Activated naive CD4-positive, alpha-beta T cell treated with anti-CD3 and anti-CD28 coated beads for 36 hours (primary cell): ENCODE measurements around the gene CAMK2A. TPM values are rescaled to one million over a fixed set of nuclear protein-coding genes. Genes with fewer than 3 reads are reported as not detected.

Source experiments
- CTCF ChIA-PET: fragments of 350-600 bp; sonication (Branson Sonifier 250); formaldehyde crosslinking; loops from one replicate; lab custom pipeline; 2021; ENCODE audit warnings: antibody characterized with exemption; lab: Charles Lee
- DNase-seq: peaks from one replicate; pipeline ENCODE4 v3.0.0-alpha.2; 2020
- H3K27ac Mint-ChIP-seq: one replicate; pipeline ENCODE4 v1.8.0; 2021; ENCODE audit warnings: mild to moderate bottlenecking, mixed read lengths
- H3K27me3 Mint-ChIP-seq: one replicate; pipeline ENCODE4 v1.8.0; 2021; ENCODE audit warnings: low read depth, mixed read lengths
- H3K36me3 Mint-ChIP-seq: one replicate; pipeline ENCODE4 v1.8.0; 2021; ENCODE audit warnings: low read depth, mixed read lengths
- H3K4me1 Mint-ChIP-seq: one replicate; pipeline ENCODE4 v1.8.0; 2021; ENCODE audit warnings: low read depth, mixed read lengths
- H3K4me3 Mint-ChIP-seq: one replicate; pipeline ENCODE4 v1.8.0; 2021; ENCODE audit warnings: mild to moderate bottlenecking, moderate library complexity, mixed read lengths
- H3K9me3 Mint-ChIP-seq: one replicate; pipeline ENCODE4 v1.8.0; 2021; ENCODE audit warnings: mixed read lengths
- intact Hi-C: fragments of 100-400 bp; cut with micrococcal nuclease; formaldehyde crosslinking; loops from one replicate; pipeline ENCODE4 v1.15.1; 2023
- total RNA-seq, 2 experiments: library from RNA; stranded (reverse); gene quantifications; one replicate each; pipeline ENCODE4 v1.2.3, GENCODE V29; 2021

CAMK2A gene
- total RNA-seq, 2 experiments from 2014 or later, result not detected

- intact Hi-C loops, result no loop called here
- Mint-ChIP-seq H3K27ac (no peak overlapping the region), H3K27me3 (no peaks in the 10 kb centered on the region), H3K4me3 (no peak overlapping the region), H3K4me1 (no peaks in the 10 kb centered on the region), H3K36me3 (no peaks in the 10 kb centered on the region), H3K9me3 (no peaks in the 10 kb centered on the region)
- CTCF ChIA-PET, result interaction anchor here (1.0 kb wide), 1 partner anchor 38 kb away, joined by 3 read pairs; no protein-coding TSS in a partner anchor
- DNase-seq, result no peak
Observed at GRCh38 chr5:150176745-150177477, 112.7 kb downstream of the CAMK2A start.

GRCh38 chr5:150175536-150175935 is 114.0 kb downstream of the CAMK2A start:
- H3K4me3 Mint-ChIP-seq, result no peak overlapping the region
- CTCF ChIA-PET, result interaction anchor here (0.7 to 1.1 kb wide), 4 partner anchors 13 to 145 kb away, joined by 3 to 4 read pairs (median 4); no protein-coding TSS in a partner anchor
- H3K9me3 Mint-ChIP-seq, result no peaks in the 10 kb centered on the region
- no peaks in the 10 kb centered on the region for H3K4me1 Mint-ChIP-seq
- H3K27me3 Mint-ChIP-seq, result peaks cover 2% of the 10 kb centered on the region
- H3K36me3 Mint-ChIP-seq, result no peaks in the 10 kb centered on the region
- no peak overlapping the region for H3K27ac Mint-ChIP-seq
- no peak for DNase-seq
- intact Hi-C loops, result no loop called here

GRCh38 chr5:150175076-150175475 is 114.5 kb downstream of the CAMK2A start:
- intact Hi-C loops, result no loop called here
- H3K4me1 Mint-ChIP-seq, result no peaks in the 10 kb centered on the region
- CTCF ChIA-PET, result interaction anchor here (0.7 to 1.5 kb wide), 4 partner anchors 12 to 144 kb away, joined by 3 to 4 read pairs (median 4); no protein-coding TSS in a partner anchor
- DNase-seq, result no peak
- no peaks in the 10 kb centered on the region for H3K9me3 Mint-ChIP-seq
- no peak overlapping the region for H3K27ac Mint-ChIP-seq
- peaks cover 4% of the 10 kb centered on the region for H3K27me3 Mint-ChIP-seq
- H3K36me3 Mint-ChIP-seq, result no peaks in the 10 kb centered on the region
- H3K4me3 Mint-ChIP-seq, result no peak overlapping the region

- H3K4me3 Mint-ChIP-seq, result no peak overlapping the region
- H3K27me3 Mint-ChIP-seq, result peaks cover 6% of the 10 kb centered on the region
- H3K36me3 Mint-ChIP-seq, result no peaks in the 10 kb centered on the region
- no peaks in the 10 kb centered on the region for H3K9me3 Mint-ChIP-seq
- no peak overlapping the region for H3K27ac Mint-ChIP-seq
- DNase-seq, result no peak
- intact Hi-C loops, result no loop called here
- no peaks in the 10 kb centered on the region for H3K4me1 Mint-ChIP-seq
- CTCF ChIA-PET, result interaction anchor here (1.1 to 1.5 kb wide), 2 partner anchors 36 to 40 kb away, joined by 3 to 4 read pairs; no protein-coding TSS in a partner anchor
Observed at GRCh38 chr5:150174285-150174684, 115.3 kb downstream of the CAMK2A start.

DNA sequence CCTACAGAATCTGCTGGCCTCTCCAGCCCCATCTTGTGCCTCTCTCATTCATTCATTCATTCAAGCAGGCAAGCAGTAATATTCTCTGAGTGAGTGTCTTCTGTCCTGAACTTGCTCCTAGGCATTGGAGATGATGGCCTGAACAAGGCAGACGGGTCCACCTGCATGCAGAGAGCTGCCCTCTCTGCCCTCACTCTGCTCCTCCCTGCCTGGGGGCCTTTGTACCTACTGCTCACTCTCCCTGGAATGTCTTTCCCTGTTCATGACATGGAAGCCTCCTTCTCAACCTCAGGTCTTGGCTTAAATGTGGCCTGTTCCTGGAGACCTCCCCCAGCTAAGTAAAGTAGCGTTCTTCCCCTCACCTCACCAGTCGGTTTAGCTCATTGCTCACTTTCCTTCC is 116.4 kb downstream of the CAMK2A start:
- Mint-ChIP-seq H3K36me3 (no peaks in the 10 kb centered on the region), H3K4me3 (no peak overlapping the region), H3K27ac (no peak overlapping the region), H3K4me1 (no peaks in the 10 kb centered on the region), H3K9me3 (no peaks in the 10 kb centered on the region), H3K27me3 (peaks cover 13% of the 10 kb centered on the region)
- no peak for DNase-seq
- CTCF ChIA-PET, result interaction anchor here (1.1 kb wide), 1 partner anchor 13 kb away, joined by 3 read pairs; no protein-coding TSS in a partner anchor
- intact Hi-C loops, result no loop called here

GRCh38 chr5:150172556-150172955 is 117.0 kb downstream of the CAMK2A start:
- intact Hi-C loops, result no loop called here
- peaks cover under 1% of the 10 kb centered on the region for H3K4me1 Mint-ChIP-seq
- no peaks in the 10 kb centered on the region for H3K9me3 Mint-ChIP-seq
- H3K4me3 Mint-ChIP-seq, result no peak overlapping the region
- CTCF ChIA-PET, result interaction anchor here (1.0 to 1.1 kb wide), 2 partner anchors 12 to 46 kb away, joined by 3 read pairs; no protein-coding TSS in a partner anchor
- H3K27ac Mint-ChIP-seq, result no peak overlapping the region
- H3K36me3 Mint-ChIP-seq, result no peaks in the 10 kb centered on the region
- no peak for DNase-seq
- H3K27me3 Mint-ChIP-seq, result peaks cover 18% of the 10 kb centered on the region

GRCh38 chr5:150172145-150172544 is 117.4 kb downstream of the CAMK2A start:
- H3K27me3 Mint-ChIP-seq, result peaks cover 22% of the 10 kb centered on the region
- no peaks in the 10 kb centered on the region for H3K36me3 Mint-ChIP-seq
- no peak overlapping the region for H3K27ac Mint-ChIP-seq
- intact Hi-C loops, result no loop called here
- no peak for DNase-seq
- CTCF ChIA-PET, result interaction anchor here (1.0 to 1.1 kb wide), 3 partner anchors 10 to 46 kb away, joined by 3 read pairs; no protein-coding TSS in a partner anchor
- peaks cover 2% of the 10 kb centered on the region for H3K4me1 Mint-ChIP-seq
- H3K9me3 Mint-ChIP-seq, result no peaks in the 10 kb centered on the region
- H3K4me3 Mint-ChIP-seq, result no peak overlapping the region

Other genes starting within 250 kb of the CAMK2A start
- 1 to 10 TPM in 1 of 2 experiments, under 1 TPM in 1; 0.94 to 1.8 TPM for gene CSF1R, start 203.2 kb downstream of the CAMK2A start, total RNA-seq
- gene PDGFRB, start 133.9 kb downstream of the CAMK2A start, total RNA-seq, result 1 to 10 TPM in 1 of 2 experiments, under 1 TPM in 1; 0.14 to 1.0 TPM
- not detected for gene CDX1, start 123.0 kb downstream of the CAMK2A start, total RNA-seq
- gene SLC6A7, start 99.7 kb downstream of the CAMK2A start, total RNA-seq, result not detected
- not detected for gene ARSI, start 13.1 kb upstream of the CAMK2A start, total RNA-seq
- 100 to 1,000 TPM; 114 to 115 TPM for gene TCOF1, start 67.9 kb upstream of the CAMK2A start, total RNA-seq
- 100 to 1,000 TPM; 312 to 316 TPM for gene CD74, start 123.1 kb upstream of the CAMK2A start, total RNA-seq
- 1,000 to 10,000 TPM; 4,594 to 4,738 TPM for gene RPS14, start 160.0 kb upstream of the CAMK2A start, total RNA-seq
- 1 to 10 TPM; 2.4 to 3.3 TPM for gene NDST1, start 218.4 kb upstream of the CAMK2A start, total RNA-seq